EH (cell line): Measurements from ENCODE around the gene EFHC2.

Experiments
- DNase-seq: peaks from one replicate; pipeline ENCODE4 v3.0.0-alpha.2; 2015; ENCODE audit warnings: low read depth

Gene EFHC2

GRCh38 chrX:44343412-44344141, at the start of gene EFHC2:
Gene EFHC2 (minus strand): TSS chrX:44343672. CDS start chrX:44343588, 84 bp downstream.
- DNase-seq: peak; percentile 0

DNA sequence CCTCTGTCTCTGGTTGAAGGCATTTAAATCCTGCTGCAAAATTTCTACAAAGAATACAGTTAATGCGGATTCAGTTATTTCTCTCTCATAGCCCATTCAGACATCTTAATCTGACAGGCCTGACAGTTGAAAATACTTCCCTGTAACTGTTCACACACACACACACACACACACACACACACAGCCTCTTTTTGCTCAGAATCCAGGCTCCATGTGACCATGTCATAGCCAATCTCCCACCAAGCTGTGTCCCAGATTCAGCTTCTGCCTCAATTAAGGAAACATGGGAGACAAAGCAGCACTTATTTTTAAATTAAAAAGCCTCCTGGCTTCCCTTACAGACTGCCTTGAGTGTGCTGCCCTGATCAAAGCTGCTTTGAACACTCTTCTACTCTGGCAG, 49.3 kb upstream of the EFHC2 start:
- no peak for DNase-seq

GRCh38 chrX:44384688-44385338, 41.3 kb upstream of the EFHC2 start:
- DNase-seq: no peak

- no peak for DNase-seq
These were observed 39.4 kb upstream of the EFHC2 start for GRCh38 chrX:44382871-44383270.

DNA sequence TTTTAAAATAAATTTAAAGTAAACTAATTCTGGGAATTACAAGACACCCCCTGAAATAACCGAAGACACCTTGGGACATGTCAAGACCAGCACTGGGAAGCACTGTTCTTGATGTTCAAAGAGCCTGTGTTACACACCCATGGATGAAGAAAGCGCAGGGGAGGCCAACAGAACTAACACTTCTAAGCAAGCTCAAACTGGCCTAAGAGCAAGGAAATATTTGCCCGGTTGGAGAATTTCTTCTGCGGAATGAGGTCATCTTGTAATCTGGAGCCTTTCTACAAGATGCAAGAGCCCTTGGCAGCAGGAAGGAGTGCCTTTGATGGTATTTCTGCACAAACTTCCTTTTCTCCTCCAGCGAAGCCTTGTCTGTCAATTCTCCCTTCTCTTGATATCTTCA, 9.3 kb upstream of the EFHC2 start:
- no peak for DNase-seq

GRCh38 chrX:44349561-44349960, 6.1 kb upstream of the EFHC2 start:
- no peak for DNase-seq

GRCh38 chrX:44344687-44345086, 1.2 kb upstream of the EFHC2 start:
- no peak for DNase-seq

DNA sequence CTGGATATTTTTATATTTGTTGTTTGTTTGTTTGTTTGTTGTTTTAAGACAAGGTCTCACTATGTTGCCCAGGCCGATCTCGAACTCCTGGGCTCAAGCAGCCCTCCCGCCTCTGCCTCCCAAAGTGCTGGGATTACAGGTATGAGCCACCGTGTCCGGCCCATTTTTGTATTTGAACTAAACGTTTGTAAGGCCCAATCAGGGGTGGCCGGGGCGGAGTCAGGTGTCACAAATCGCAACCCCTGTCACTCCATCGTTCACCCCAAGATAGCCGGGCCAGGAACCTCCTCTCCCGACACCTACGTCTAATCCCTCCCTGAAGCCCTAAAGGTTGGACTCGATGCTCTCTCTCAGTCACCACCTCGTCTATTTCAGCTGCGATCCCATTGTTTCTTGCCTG, 722 bp upstream of the EFHC2 start:
- DNase-seq: no peak

DNA sequence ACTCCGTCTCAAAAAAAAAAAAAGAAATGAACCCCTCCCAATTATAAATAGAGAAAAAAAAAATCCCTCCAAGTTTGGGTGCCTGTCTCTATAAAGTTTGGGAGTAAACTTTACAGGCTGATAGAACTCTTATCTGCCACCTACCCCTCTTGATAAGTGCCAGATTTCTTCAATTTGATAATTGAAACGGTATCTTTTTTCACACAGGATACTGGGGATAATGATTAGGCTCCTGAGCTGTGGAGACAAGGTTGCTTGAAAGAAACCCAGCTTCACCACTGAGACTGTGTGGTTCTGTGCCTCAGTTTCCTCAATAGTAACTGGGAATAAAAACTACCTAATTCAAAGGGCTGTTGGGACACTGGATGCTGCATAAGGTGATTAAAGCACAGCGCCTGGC, 606 bp downstream of the EFHC2 start:
- DNase-seq: no peak

- DNase-seq: no peak
These were observed 5.1 kb downstream of the EFHC2 start for GRCh38 chrX:44338361-44338760.

DNA sequence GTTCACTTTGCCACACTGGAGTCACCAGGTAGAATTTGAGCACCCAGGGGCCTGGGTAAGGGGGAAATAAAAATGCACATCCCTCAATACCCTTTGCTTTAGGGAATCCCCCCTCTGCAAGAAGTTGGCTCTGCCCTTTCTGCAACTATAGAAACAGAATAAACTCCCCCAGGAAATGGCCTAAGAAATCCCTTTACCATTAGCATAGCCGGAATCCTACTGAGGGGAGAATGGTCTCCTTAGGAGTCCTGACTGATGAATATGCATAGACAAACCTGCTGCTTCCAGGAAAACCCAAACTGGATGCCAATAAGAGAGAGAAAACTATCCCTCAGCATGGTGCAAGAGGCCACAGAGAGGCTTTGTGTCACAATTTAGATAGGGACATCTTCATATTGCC, 11.0 kb downstream of the EFHC2 start:
- no peak for DNase-seq

GRCh38 chrX:44330227-44330626, 13.2 kb downstream of the EFHC2 start:
- DNase-seq: no peak

DNA sequence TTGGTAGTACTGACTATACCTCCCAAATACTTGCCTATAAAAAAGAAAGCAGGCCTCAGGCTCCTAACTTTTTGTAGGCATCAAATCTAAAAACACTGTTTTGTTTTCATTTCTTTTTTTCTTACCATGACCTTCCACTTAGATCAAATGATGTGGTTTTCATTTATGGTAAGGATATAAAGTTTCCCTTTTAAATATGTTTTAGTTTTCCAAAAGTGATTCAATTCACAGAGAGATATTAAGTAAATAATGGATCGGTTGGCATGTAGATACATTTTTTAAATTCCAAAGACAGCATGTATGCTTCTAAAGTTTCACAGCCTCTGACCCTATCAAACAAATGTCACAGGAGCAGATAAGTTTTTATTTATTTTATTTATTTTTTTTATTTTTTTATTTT, 23.9 kb downstream of the EFHC2 start:
- no peak for DNase-seq

DNA sequence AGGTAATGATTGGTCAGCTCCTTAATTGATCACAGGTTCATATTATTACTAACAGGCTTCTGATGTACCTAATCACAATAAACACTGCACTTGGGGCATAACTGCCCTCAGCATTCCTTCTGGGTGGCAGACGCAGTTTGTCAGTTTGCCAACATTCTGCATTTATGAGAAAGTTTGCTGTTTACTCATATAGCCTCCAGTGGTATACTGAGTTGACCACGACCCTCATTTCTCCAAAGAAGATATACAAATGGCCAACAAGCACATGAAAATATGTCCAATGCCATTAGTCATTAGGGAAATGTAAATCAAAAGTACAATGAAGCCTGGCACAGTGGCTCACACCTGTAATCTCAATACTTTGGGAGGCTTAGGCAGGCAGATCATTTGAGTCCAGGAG, 26.3 kb downstream of the EFHC2 start:
- no peak for DNase-seq

- DNase-seq: no peak
These were observed 28.7 kb downstream of the EFHC2 start for GRCh38 chrX:44314808-44315207.

GRCh38 chrX:44314259-44314734, 29.2 kb downstream of the EFHC2 start:
- DNase-seq: no peak

DNA sequence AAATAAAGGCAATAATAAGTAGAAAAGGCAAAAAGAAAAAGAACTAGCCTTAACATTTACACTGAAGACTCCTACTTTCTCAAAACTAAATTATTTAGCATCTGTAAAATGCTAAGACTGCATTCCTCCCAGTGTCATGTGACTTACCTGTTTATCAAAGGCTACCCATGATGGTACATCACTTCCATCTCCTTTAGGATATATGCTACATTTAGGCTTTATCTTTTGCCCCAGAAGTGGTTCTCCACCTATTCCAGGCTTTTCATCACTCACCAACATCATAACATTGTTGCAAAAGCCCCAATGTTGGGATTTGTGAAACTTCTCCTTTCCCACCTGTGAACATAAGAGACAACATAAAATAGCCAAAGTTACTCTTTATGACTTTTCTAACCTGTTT, 31.1 kb downstream of the EFHC2 start:
- no peak for DNase-seq

DNA sequence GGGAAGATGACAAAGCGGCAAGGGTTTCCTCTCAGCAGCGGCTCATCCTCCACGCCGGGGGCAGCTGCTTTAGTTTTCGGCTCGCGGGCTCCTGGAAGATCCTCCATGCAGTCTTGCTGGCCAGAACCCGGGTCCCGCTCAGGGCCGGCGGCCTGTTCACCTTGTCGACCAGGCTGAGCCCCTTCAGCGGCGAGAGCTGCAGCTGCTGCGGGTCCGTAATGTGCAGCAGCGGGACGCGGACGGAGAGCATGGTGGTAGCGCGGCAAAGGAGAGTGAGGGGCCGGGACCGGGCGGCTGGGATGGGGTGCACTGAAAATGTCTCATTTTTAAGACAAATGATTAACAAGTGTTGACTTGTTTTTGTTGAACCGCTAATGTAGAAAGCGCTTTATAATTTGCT, 33.2 kb downstream of the EFHC2 start:
- DNase-seq: no peak

- no peak for DNase-seq
These were observed 34.6 kb downstream of the EFHC2 start for GRCh38 chrX:44308869-44309268.

GRCh38 chrX:44306356-44306755, 37.1 kb downstream of the EFHC2 start:
- DNase-seq: no peak

GRCh38 chrX:44305921-44306320, 37.6 kb downstream of the EFHC2 start:
- DNase-seq: no peak

DNA sequence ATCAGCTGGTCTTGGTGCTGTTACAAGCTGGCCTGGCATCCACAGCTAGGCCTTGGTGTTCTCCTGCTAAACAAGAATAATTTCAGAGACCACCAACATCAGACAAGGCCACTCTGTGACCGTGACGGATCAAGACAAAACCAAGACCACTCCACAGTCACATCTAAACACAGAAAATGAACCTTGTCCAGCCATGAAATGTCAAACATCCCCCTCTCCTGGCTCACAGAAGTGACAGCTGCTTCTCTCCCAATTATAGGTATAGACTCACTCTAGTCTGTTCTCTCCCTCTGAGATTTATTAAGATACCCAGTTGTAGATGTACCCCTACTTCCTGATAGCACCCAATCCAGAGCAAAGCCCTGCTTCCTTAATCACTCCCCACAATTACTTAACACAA, 40.4 kb downstream of the EFHC2 start:
- no peak for DNase-seq

DNA sequence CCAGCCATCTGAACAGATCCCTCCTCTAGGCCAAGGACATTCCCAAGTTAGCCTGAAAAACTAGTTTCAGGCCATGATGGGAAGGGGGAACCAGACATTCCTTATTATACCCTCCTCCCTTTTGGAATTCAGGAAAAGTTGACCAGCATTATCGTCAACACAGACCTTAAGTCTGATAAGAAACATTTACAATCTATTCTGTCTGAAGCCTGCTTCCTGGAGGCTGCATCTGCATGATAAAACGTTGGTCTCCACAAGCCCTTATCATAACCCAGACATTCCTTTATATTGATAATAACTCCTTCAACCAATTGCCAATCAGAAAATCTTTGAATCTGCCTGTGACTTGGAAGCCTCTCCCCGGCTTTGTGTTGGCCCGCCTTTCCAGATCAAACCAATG, 44.3 kb downstream of the EFHC2 start:
- DNase-seq: no peak
